ENCODE data around the gene FBXL16.

DNA sequence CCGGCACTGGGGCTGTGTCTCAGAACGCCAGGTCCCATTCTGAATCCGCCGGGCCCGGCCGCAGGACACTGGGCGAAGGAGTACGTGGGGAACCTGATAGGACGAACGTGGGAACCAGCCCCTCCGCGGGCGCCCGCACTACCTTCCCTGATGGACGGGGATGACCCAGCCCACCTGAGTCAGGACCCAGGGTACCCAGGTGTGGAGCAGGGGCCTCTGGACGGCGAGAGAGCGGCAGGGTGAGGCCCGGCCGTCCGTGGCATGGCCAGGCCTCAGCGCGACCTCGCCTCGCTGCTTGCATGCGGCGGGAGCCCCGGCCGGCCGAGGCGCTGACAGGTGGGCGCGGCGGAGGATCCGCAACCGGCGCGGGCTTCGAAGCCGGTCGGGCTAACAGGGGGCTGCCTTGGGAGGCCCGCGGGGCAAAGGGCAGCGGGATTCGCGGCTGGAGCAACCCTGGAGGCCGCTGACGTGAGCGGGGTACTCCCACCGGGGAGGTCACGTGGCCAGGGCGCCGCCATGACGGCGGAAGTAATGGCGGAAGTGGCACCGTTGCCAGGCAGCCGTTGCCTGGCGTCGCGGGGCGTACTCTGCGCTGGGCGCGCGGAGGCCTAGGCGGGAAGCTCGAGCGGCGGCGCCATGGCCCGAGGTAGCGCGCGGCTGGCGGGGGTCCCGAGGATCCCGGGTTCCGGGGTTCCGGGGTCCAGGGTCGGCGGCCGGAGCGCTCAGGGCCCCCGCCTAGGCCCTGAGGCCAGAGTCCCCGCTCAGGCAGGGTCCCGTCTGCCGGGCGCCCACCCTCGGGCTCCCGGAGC, 56.6 kb downstream of the FBXL16 start, which contains the start of gene WDR90:
- no peak for TF ChIP-seq EZH2phosphoT487 (IDR thresholded peaks at IDR 0.05; ENCODE audit: borderline replicate concordance, low read length)
- TF ChIP-seq, protein P1, sequence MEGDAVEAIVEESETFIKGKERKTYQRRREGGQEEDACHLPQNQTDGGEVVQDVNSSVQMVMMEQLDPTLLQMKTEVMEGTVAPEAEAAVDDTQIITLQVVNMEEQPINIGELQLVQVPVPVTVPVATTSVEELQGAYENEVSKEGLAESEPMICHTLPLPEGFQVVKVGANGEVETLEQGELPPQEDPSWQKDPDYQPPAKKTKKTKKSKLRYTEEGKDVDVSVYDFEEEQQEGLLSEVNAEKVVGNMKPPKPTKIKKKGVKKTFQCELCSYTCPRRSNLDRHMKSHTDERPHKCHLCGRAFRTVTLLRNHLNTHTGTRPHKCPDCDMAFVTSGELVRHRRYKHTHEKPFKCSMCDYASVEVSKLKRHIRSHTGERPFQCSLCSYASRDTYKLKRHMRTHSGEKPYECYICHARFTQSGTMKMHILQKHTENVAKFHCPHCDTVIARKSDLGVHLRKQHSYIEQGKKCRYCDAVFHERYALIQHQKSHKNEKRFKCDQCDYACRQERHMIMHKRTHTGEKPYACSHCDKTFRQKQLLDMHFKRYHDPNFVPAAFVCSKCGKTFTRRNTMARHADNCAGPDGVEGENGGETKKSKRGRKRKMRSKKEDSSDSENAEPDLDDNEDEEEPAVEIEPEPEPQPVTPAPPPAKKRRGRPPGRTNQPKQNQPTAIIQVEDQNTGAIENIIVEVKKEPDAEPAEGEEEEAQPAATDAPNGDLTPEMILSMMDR (IDR thresholded peaks at IDR 0.05; ENCODE audit: low read depth, low read length, poor library complexity, severe bottlenecking): no peak
